Measurements from ENCODE around the gene JSRP1.

The JSRP1 gene

DNA sequence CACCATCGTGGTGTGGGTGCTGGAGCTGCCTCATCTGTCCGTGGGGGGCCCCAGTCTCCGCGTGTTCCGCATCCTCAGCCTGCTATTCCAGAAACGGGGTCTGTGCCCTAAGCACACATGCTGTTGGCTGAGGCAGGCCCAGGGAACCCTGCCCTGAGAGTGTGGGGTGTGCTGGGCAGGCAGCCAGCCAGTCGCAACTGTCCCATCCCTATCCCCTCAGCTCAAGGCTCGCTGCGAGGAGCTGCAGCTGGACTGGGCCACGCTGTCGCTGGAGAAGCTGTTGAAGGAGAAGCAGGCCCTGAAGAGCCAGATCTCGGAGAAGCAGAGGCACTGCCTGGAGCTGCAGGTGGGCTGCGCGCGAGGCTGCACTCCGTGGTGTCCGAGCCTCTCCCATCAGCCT lies 42.0 kb downstream of the JSRP1 start:
- no peak for DNase-seq

GRCh38 chr19:2213799-2214198 lies 42.4 kb downstream of the JSRP1 start:
- DNase-seq, result no peak

DNA sequence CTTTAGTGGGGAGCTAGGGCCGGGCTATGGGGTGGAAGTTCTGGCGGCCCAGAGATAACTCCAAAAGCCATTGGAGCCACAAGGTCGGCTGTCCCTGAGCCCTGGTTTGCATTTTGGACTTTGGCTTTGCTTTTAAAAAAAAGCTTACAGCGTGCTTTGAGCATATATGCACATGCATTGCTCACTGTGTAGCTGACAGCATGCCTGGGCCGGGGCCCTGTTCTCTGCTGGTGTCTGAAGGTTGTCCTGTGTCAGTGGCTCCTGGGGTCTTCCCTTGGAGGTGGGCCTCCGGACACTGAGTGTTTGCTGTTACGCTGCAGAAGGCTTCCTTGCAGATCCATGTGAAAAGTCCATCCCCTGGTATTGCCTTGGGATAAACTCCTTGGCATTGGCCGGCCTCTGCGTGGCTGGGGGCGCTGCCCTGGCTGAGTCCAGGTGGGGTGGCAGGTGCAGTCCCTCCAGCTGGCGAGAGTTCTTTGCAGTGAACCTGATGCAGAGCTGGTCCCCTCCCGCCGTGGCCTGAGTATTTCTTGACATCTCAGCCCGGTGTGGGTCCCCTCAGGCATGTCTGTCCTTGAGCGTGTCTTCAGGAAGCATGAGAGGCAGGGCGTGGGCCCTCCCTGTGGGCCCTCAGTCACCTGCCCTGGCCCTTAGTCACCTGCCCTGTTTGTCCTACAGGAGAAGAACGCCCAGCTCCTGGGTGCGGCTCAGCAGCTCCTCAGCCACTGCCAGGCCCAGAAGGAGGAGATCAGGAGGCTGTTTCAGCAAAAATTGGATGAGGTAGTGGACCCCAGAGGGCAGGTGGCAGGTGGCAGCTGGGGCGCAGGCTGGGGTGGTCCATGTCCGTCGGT lies 43.1 kb downstream of the JSRP1 start:
- no peak for DNase-seq

- DNase-seq, result no peak
Observed at GRCh38 chr19:2210987-2211740, 45.1 kb downstream of the JSRP1 start.

DNA sequence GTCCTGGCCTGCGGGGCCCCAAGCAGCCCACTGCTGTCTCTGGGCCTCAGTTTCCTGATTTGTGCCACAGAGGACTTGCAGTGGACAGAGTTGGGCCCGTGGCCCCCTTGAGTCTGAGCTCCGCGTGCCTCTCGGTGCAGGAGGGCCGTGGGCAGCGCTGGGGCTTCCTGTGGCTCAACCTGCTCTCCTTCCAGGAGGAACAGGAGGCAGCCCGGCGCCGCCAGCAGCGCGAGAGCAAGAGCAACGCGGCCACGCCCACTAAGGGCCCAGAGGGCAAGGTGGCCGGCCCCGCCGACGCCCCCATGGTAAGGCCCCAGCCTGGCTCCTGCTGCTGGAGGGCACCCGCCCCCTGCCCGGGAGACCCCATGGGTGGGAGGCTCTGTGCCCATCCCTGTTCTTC lies 46.0 kb downstream of the JSRP1 start:
- DNase-seq, result no peak

DNA sequence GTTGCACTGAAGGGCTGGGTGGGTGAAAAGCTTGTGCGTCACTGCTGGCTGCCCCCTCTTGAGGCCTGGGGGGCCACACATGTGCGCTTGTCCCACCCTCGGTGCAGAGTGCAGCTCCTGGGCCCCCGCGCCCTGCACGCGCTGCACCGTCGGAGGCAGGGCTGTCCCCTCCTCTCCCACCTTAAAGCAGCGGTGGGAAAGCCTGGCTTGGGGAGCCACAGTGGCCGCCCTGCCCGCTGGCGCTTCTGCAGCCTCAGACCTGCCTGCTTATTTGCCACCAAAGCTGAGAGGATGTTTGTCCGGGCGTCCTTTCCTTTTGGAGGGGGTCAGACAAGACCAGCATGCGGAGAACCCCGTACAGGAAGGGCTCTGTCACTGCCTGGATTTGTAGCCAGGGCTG lies 46.8 kb downstream of the JSRP1 start:
- DNase-seq, result no peak

DNA sequence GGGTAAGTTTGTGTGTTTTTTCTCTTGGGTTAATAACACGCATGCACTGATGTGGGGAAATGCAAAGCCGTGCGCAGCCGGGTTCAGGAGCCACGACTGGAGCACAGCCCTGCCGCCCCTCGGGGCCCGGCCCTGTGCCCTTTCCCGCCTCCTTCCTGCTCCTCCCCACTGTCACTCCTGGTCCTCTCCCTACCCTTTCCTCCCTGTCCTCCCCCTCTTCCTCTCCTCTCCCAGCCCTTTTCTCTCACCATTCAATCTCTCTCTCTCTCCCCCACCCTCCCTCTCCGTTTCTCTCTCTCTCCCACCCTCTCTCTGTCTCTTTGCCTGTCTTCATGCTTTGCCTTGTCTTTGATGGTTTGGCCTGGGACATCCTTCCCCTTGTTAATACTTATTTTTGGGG lies 47.2 kb downstream of the JSRP1 start:
- no peak for DNase-seq

DNA sequence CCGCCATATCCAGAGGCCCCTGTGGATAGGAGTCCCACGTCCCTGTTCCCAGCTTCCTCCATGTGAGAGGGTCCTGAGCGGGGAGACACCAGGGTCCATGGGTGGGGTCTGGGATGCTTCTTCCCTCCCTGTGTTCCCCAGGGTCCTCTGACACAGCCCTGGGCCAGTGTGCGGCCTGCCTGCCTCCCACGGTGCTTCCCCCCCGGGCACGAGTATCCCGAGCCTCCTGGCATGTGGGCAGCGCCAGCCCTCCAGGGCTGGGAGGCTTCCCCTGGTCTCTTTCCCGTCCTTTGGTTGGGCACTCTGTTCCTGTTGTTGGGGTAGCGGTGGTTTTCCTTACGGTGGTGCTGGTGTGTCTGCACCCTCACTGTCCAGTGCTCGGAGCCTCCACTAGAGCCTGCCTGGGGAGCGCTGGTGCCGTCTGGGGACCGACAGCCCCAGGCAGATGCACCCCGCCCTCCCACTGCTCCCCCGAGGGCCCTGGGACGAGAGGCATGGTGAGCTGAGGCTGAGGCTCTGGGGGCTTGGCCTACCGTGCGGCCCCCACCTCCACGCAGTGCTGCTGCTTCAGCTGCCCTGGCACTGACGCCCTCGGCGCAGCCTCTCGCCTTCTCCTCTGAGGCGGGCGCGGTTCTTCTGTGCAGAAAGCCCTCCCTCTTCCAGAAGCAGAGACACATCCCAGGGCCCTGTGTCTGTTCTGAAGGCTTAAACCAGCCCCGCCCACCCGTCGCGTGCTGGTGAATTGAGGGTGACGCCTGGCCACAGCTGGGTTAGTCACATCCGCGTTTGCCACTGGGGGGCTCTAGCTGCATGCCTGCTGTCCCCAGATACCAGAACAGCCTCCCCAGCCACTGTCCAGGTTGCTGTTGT lies 48.0 kb downstream of the JSRP1 start:
- DNase-seq, result peak; percentile 90

GRCh38 chr19:2207008-2207407 lies 49.2 kb downstream of the JSRP1 start:
- no peak for DNase-seq

DNA sequence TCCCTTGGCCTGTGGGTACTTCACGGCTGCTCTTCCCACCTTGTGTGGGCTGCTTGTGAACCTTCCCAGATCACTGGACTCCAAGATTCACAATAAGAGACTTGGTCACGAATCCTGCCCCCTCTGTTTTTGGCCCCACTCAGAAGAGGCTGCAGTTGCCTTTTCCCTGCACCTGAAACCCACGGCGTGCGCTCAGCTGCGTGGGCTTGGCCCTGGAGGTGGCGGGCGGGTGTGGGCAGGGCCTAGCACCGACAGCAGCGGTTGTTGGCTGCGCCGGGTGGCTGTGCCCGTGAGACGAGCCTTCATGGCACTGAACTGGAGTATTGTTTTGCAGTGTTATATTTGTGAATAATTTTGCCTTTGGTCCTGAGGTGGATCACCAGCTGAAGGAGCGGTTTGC lies 53.9 kb downstream of the JSRP1 start:
- DNase-seq, result no peak
